A549 (cell line): ENCODE measurements around the gene RIC1. TPM values are rescaled to one million over a fixed set of nuclear protein-coding genes. Genes with fewer than 3 reads are reported as not detected.
A peak's percentile ranks its signal among the peaks of the same experiment; 100 is the strongest.

Source experiments
- ATAC-seq, 2 experiments: fragments of 200-7000 bp in 1 of 2; fragments of >200 bp in 1 of 2; cut with Nextera tagmentation in 1 of 2; cut with Tn5 transposase in 1 of 2; 3 replicates each; pipeline versions ENCODE4 v1.8.0 to v1.9.1; 2018 to 2020; ENCODE audit warnings: mild to moderate bottlenecking in 1 of 2, moderate library complexity in 1 of 2
- CTCF ChIA-PET: fragments of 300-600 bp; sonication (Branson Sonifier 250); formaldehyde crosslinking; extraction: SDS; loops from one replicate; lab custom pipeline; 2021; ENCODE audit warnings: antibody characterized with exemption, inconsistent platforms; lab: Yijun Ruan, JAX
- POLR2A ChIA-PET: fragments of 350-600 bp; formaldehyde crosslinking; extraction: SDS; loops from one replicate; lab custom pipeline; 2021; ENCODE audit warnings: antibody characterized with exemption, inconsistent platforms; lab: Yijun Ruan, JAX
- DNase-seq, 2 experiments: peaks; one replicate each; pipeline versions ENCODE4 v3.0.0 to v3.0.0-alpha.2; 2011 to 2016; ENCODE audit warnings: low read depth in 1 of 2, low spot score in 1 of 2
- FAIRE-seq: peaks from 2 replicates; lab custom pipeline; 2011; peaks lifted over from hg19 to GRCh38; lab: Jason Lieb, UNC
- H3K27ac ChIP-seq, 2 experiments: fragments of >200 bp; sonication (Bioruptor Twin); formaldehyde crosslinking; 3 replicates each; pipeline ENCODE4 v1.5.1; 2016 to 2017
- H3K4me1 ChIP-seq: fragments of >200 bp; sonication (Bioruptor Twin); formaldehyde crosslinking; 3 replicates; pipeline ENCODE4 v1.6.1; 2016
- H3K4me2 ChIP-seq: fragments of >200 bp; sonication (Bioruptor Twin); formaldehyde crosslinking; 3 replicates; pipeline ENCODE4 v1.6.1; 2016
- H3K4me3 ChIP-seq: fragments of >200 bp; sonication (Bioruptor Twin); formaldehyde crosslinking; 3 replicates; pipeline ENCODE4 v1.5.1; 2016
- H3K9me3 ChIP-seq: fragments of >200 bp; sonication (Bioruptor Twin); formaldehyde crosslinking; 3 replicates; pipeline ENCODE4 v1.6.1; 2016
- BCL3 ChIP-seq: fragments of >200 bp; sonication (Bioruptor Twin); formaldehyde crosslinking; IDR thresholded peaks from 3 replicates; pipeline ENCODE4 v1.6.1; 2016
- CBX2 ChIP-seq: fragments of 200-600 bp; sonication (generic); IDR thresholded peaks from 2 replicates; pipeline ENCODE4 v1.6.1; 2016; ENCODE audit warnings: low read depth, mild to moderate bottlenecking, borderline replicate concordance
- CBX8 ChIP-seq: fragments of 200-600 bp; sonication (generic); IDR thresholded peaks from 2 replicates; pipeline ENCODE4 v1.6.1; 2016
- CEBPB ChIP-seq, 2 experiments: fragments of >200 bp in 1 of 2; sonication (Bioruptor Twin) in 1 of 2; formaldehyde crosslinking in 1 of 2; IDR thresholded peaks; 2 replicates each; pipeline ENCODE4 v1.6.1; 2012 to 2016
- E2F6 ChIP-seq: IDR thresholded peaks from 2 replicates; pipeline ENCODE4 v1.6.1; 2012; ENCODE audit warnings: low read depth, borderline replicate concordance
- EP300 ChIP-seq, 2 experiments: fragments of >200 bp; sonication (Bioruptor Twin); formaldehyde crosslinking; IDR thresholded peaks; 2 replicates in 1 of 2; 3 replicates in 1 of 2; pipeline ENCODE4 v1.6.1; 2016 to 2017
- ESRRA ChIP-seq: fragments of 150-350 bp; IDR thresholded peaks from 2 replicates; pipeline ENCODE4 v1.6.1; 2014; ENCODE audit warnings: mild to moderate bottlenecking, low read length, borderline replicate concordance
- FOSB ChIP-seq: fragments of 250-450 bp; sonication (Bioruptor Pico); IDR thresholded peaks from 2 replicates; pipeline ENCODE4 v1.5.0; 2020; ENCODE audit warnings: mild to moderate bottlenecking, moderate library complexity
- FOXS1 ChIP-seq: fragments of 250-450 bp; sonication (Bioruptor Pico); IDR thresholded peaks from 2 replicates; pipeline ENCODE4 v1.5.0; 2020; ENCODE audit warnings: mild to moderate bottlenecking, moderate library complexity
- HDAC2 ChIP-seq: fragments of 200-600 bp; sonication (generic); IDR thresholded peaks from 2 replicates; pipeline ENCODE4 v1.6.1; 2016
- HEYL ChIP-seq: fragments of 250-450 bp; sonication (Bioruptor Pico); IDR thresholded peaks from 2 replicates; pipeline ENCODE4 v1.8.0; 2021; ENCODE audit warnings: mild to moderate bottlenecking, moderate library complexity
- HOXB13 ChIP-seq: fragments of 250-450 bp; sonication (Bioruptor Pico); IDR thresholded peaks from 2 replicates; pipeline ENCODE4 v1.5.0; 2020; ENCODE audit warnings: low read depth, mild to moderate bottlenecking, moderate library complexity
- HOXB5 ChIP-seq: fragments of 250-450 bp; sonication (Bioruptor Pico); IDR thresholded peaks from 2 replicates; pipeline ENCODE4 v1.5.0; 2020; ENCODE audit warnings: mild to moderate bottlenecking, moderate library complexity
- JUNB ChIP-seq: fragments of >200 bp; sonication (Bioruptor Twin); formaldehyde crosslinking; IDR thresholded peaks from 2 replicates; pipeline ENCODE4 v1.6.1; 2016
- MAFK ChIP-seq: fragments of 450-650 bp; IDR thresholded peaks from 2 replicates; pipeline ENCODE4 v1.6.1; 2014; ENCODE audit not compliant: partially characterized antibody
- MAZ ChIP-seq: fragments of 150-350 bp; IDR thresholded peaks from 2 replicates; pipeline ENCODE4 v1.6.1; 2014; ENCODE audit warnings: antibody characterized with exemption, low read depth, low read length, borderline replicate concordance
- MYC ChIP-seq: IDR thresholded peaks from 2 replicates; pipeline ENCODE4 v1.6.1; 2012; ENCODE audit warnings: mild to moderate bottlenecking, inconsistent platforms, low read length, improper control_type of control experiment, borderline replicate concordance
- NFE2L2 ChIP-seq: fragments of 150-350 bp; conservative IDR thresholded peaks from 2 replicates; pipeline ENCODE4 v1.6.1; 2014; ENCODE audit warnings: low read length
- NPAS2 ChIP-seq: fragments of 250-450 bp; sonication (Bioruptor Pico); IDR thresholded peaks from 2 replicates; pipeline ENCODE4 v1.8.0; 2022; ENCODE audit warnings: mild to moderate bottlenecking, moderate library complexity, borderline replicate concordance
- NR3C1 ChIP-seq: fragments of >200 bp; sonication (Bioruptor Twin); formaldehyde crosslinking; IDR thresholded peaks from 3 replicates; pipeline ENCODE4 v1.6.1; 2017
- POLR2A ChIP-seq: IDR thresholded peaks from 2 replicates; pipeline ENCODE4 v1.6.1; 2012; ENCODE audit warnings: mild to moderate bottlenecking, low read length
- POLR2AphosphoS2 ChIP-seq: conservative IDR thresholded peaks from 2 replicates; pipeline ENCODE4 v1.6.1; 2012; ENCODE audit warnings: low read length, improper control_type of control experiment, inconsistent platforms
- RAD21 ChIP-seq, 2 experiments: fragments of >200 bp in 1 of 2; sonication (Bioruptor Twin) in 1 of 2; formaldehyde crosslinking in 1 of 2; IDR thresholded peaks in 1 of 2; conservative IDR thresholded peaks in 1 of 2; 2 replicates in 1 of 2; 3 replicates in 1 of 2; pipeline ENCODE4 v1.6.1; 2012 to 2018; ENCODE audit warnings: inconsistent platforms in 1 of 2
- RARB ChIP-seq: fragments of 250-450 bp; sonication (Bioruptor Pico); IDR thresholded peaks from 2 replicates; pipeline ENCODE4 v1.8.0; 2021; ENCODE audit warnings: mild to moderate bottlenecking, moderate library complexity
- RCOR1 ChIP-seq: fragments of 150-350 bp; IDR thresholded peaks from 2 replicates; pipeline ENCODE4 v1.6.1; 2014; ENCODE audit warnings: antibody characterized with exemption, low read length, low read depth
- RFX5 ChIP-seq: fragments of 450-650 bp; IDR thresholded peaks from 2 replicates; pipeline ENCODE4 v1.7.1; 2014; ENCODE audit warnings: antibody characterized with exemption, mild to moderate bottlenecking, moderate library complexity
- RNF2 ChIP-seq: fragments of 200-600 bp; sonication (generic); IDR thresholded peaks from 2 replicates; pipeline ENCODE4 v1.6.1; 2016; ENCODE audit warnings: low read depth, mild to moderate bottlenecking, antibody characterized with exemption, moderate library complexity, borderline replicate concordance
- SREBF2 ChIP-seq: fragments of 450-650 bp; IDR thresholded peaks from 2 replicates; pipeline ENCODE4 v1.6.1; 2014; ENCODE audit warnings: mild to moderate bottlenecking, moderate library complexity
- TFCP2L1 ChIP-seq: fragments of 250-450 bp; sonication (Bioruptor Pico); IDR thresholded peaks from 2 replicates; pipeline ENCODE4 v1.5.0; 2021; ENCODE audit warnings: mild to moderate bottlenecking
- TP53 ChIP-seq: fragments of 250-450 bp; sonication (Bioruptor Pico); IDR thresholded peaks from 2 replicates; pipeline ENCODE4 v1.5.0; 2021; ENCODE audit warnings: mild to moderate bottlenecking, moderate library complexity
- USF2 ChIP-seq: fragments of 450-650 bp; IDR thresholded peaks from 2 replicates; pipeline ENCODE4 v1.6.1; 2014; ENCODE audit warnings: antibody characterized with exemption
- ZFP36 ChIP-seq: fragments of 450-650 bp; IDR thresholded peaks from 2 replicates; pipeline ENCODE4 v1.6.1; 2014; ENCODE audit warnings: borderline replicate concordance; ENCODE audit not compliant: partially characterized antibody
- ZSCAN20 ChIP-seq: fragments of 250-450 bp; sonication (Bioruptor Pico); IDR thresholded peaks from 2 replicates; pipeline ENCODE4 v1.8.0; 2022; ENCODE audit warnings: mild to moderate bottlenecking, moderate library complexity
- WGBS: methylation state at CpG from one replicate; pipeline ENCODE4 v1.1.6; 2017; ENCODE audit errors: missing lambda C conversion rate; 5-methylcytosine and 5-hydroxymethylcytosine counted together
- polyA plus RNA-seq, 4 experiments: library from polyadenylated mRNA; depleted of rRNA in 3 of 4; stranded (reverse); fragments of >200 nt; fragmentation: RNase III in 1 of 4; extraction: RNeasy Plus Mini Kit Qiagen cat#74134 plus additional on column Dnase treatment in 1 of 4; gene quantifications; 2 replicates in 3 of 4; 3 replicates in 1 of 4; pipeline ENCODE4 v1.2.3, GENCODE V29; 2011 to 2017
- TF ChIP-seq, protein P1 (sequence below): IDR thresholded peaks from 2 replicates; pipeline ENCODE4 v1.6.1; 2012

Gene RIC1
- polyA plus RNA-seq, 2 of the 4 experiments (the other 2 are of a cell fraction), result 10.7 to 26.8 TPM

- TF ChIP-seq RFX5 (no peak), ESRRA (no peak), E2F6 (no peak), CEBPB (IDR thresholded peaks at IDR 0.05) (no peak), USF2 (peak; percentile 87), SREBF2 (no peak), BCL3 (peak; percentile 73; the same call in 2 of the 3 replicates), POLR2AphosphoS2 (no peak), MAFK (no peak), NR3C1 (no peak), HEYL (no peak), HOXB5 (CRISPR knock-in tag) (no peak), HOXB13 (CRISPR knock-in tag) (no peak), EP300 (IDR thresholded peaks at IDR 0.05) (no peak), JUNB (no peak), TP53 (CRISPR knock-in tag) (no peak), POLR2A (peak; percentile 92), ZFP36 (no peak), FOSB (CRISPR knock-in tag) (no peak), RAD21 (conservative IDR thresholded peaks at IDR 0.05 in 1 of 2, IDR thresholded peaks at IDR 0.05 in 1 of 2) (peak in 1 of 2 experiments; percentile 18; a peak in 1 of 5 replicates), CBX2 (no peak), RCOR1 (no peak), TFCP2L1 (CRISPR knock-in tag) (no peak), NFE2L2 (no peak), HDAC2 (no peak), MYC (peak; percentile 77), MAZ (no peak)
- TF ChIP-seq, protein P1, sequence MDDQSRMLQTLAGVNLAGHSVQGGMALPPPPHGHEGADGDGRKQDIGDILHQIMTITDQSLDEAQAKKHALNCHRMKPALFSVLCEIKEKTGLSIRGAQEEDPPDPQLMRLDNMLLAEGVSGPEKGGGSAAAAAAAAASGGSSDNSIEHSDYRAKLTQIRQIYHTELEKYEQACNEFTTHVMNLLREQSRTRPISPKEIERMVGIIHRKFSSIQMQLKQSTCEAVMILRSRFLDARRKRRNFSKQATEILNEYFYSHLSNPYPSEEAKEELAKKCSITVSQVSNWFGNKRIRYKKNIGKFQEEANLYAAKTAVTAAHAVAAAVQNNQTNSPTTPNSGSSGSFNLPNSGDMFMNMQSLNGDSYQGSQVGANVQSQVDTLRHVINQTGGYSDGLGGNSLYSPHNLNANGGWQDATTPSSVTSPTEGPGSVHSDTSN, result no peak
Measured at GRCh38 chr9:5628530-5629311, at the start of gene RIC1 (continued).

- FAIRE-seq, result no peak
- no peak for ATAC-seq
- Histone ChIP-seq H3K9me3 (no peaks in the 10 kb centered on the region), H3K4me1 (peaks cover 8% of the 10 kb centered on the region; the same call in 2 of the 3 replicates), H3K4me2 (no peak overlapping the region), H3K4me3 (no peak overlapping the region), H3K27ac (no peak overlapping the region)
- DNase-seq, result no peak
- ChIA-PET CTCF (interaction anchor here (1.5 kb wide), 1 partner anchor 10 kb away, joined by 6 read pairs; no protein-coding TSS in a partner anchor), POLR2A (no interaction called here)
- WGBS, result 97% methylated on average over 1 of the region's 1 CpG
- TF ChIP-seq CBX8 (no peak), ZSCAN20 (CRISPR knock-in tag) (no peak), RNF2 (no peak), HOXB5 (CRISPR knock-in tag) (no peak), SREBF2 (no peak), POLR2A (no peak), RAD21 (conservative IDR thresholded peaks at IDR 0.05 in 1 of 2, IDR thresholded peaks at IDR 0.05 in 1 of 2) (no peak), CBX2 (no peak), NPAS2 (CRISPR knock-in tag) (no peak), EP300 (IDR thresholded peaks at IDR 0.05) (no peak), RARB (CRISPR knock-in tag) (no peak), USF2 (no peak), FOXS1 (CRISPR knock-in tag) (no peak), HOXB13 (CRISPR knock-in tag) (no peak)
Measured at GRCh38 chr9:5579881-5580280, 49.0 kb upstream of the RIC1 start.
